Fibroblast of lung (primary cell): ENCODE data around the gene WWTR1.

Source experiments
- CTCF ChIP-seq, 2 donors: IDR thresholded peaks in 1 of 2; conservative IDR thresholded peaks in 1 of 2; 1 replicate in 1 of 2; 2 replicates in 1 of 2; pipeline ENCODE4 v1.5.1; 2011 to 2012; ENCODE audit warnings: low read length in 2 of 2, control low read depth in 1 of 2, inconsistent platforms in 1 of 2, low read depth in 1 of 2, mild to moderate bottlenecking in 1 of 2
- EZH2 ChIP-seq: IDR thresholded peaks from 2 replicates; pipeline ENCODE4 v1.5.1; 2012; ENCODE audit warnings: low read length, control low read depth, mild to moderate bottlenecking; ENCODE audit errors: missing control alignments

GRCh38 chr3:149572796-149573414 lies 84.9 kb downstream of the WWTR1 start:
- TF ChIP-seq CTCF (conservative IDR thresholded peaks at IDR 0.05 in 1 of 2, IDR thresholded peaks at IDR 0.05 in 1 of 2; ENCODE audit: low read depth in 1 of 2, low read length in 2 of 2) = no peak
- no peak for TF ChIP-seq EZH2
